Natural killer cell treated with Interleukin-12 subunit alpha and Interleukin-12 subunit beta and Interleukin-15 and Interleukin-18, amount 100 ng/mL, for 72 hours (primary cell): ENCODE measurements around the gene GRIP1. TPM values are rescaled to one million over a fixed set of nuclear protein-coding genes. Genes with fewer than 3 reads are reported as not detected.

Experiments
- ATAC-seq, 2 donors: fragments of 150-1000 bp; cut with Tn5 transposase in 1 of 2; sonication (Bioruptor Pico), chemical (Tn5 transposase) in 1 of 2; 2 replicates each; pipeline ENCODE4 v1.10.0; 2021
- DNase-seq: peaks from one replicate; pipeline ENCODE4 v3.0.0; 2022; ENCODE audit warnings: low spot score
- H3K27ac Mint-ChIP-seq, 2 donors: 1 replicate in 1 of 2; 2 replicates in 1 of 2; pipeline ENCODE4 v1.8.0; 2022; ENCODE audit warnings: mixed read lengths in 2 of 2, mild to moderate bottlenecking in 1 of 2, moderate library complexity in 1 of 2
- H3K27me3 Mint-ChIP-seq, 2 donors: 1 replicate in 1 of 2; 2 replicates in 1 of 2; pipeline ENCODE4 v1.8.0; 2022; ENCODE audit warnings: mixed read lengths in 2 of 2
- H3K36me3 Mint-ChIP-seq: one replicate; pipeline ENCODE4 v1.8.0; 2022; ENCODE audit warnings: mixed read lengths
- H3K4me1 Mint-ChIP-seq, 2 donors: 1 replicate in 1 of 2; 2 replicates in 1 of 2; pipeline ENCODE4 v1.8.0; 2022; ENCODE audit warnings: low read depth in 2 of 2, mixed read lengths in 2 of 2, mild to moderate bottlenecking in 1 of 2
- H3K4me3 Mint-ChIP-seq: one replicate; pipeline ENCODE4 v1.8.0; 2022; ENCODE audit warnings: mixed read lengths
- H3K9me3 Mint-ChIP-seq: 2 replicates; pipeline ENCODE4 v1.8.0; 2022; ENCODE audit warnings: mixed read lengths
- total RNA-seq, 2 donors: library from RNA; stranded (reverse); gene quantifications; one replicate each; pipeline ENCODE4 v1.2.3, GENCODE V29; 2022

Gene GRIP1
- total RNA-seq, 2 donors from 2014 or later: 3.2 TPM; not detected in 1

DNA sequence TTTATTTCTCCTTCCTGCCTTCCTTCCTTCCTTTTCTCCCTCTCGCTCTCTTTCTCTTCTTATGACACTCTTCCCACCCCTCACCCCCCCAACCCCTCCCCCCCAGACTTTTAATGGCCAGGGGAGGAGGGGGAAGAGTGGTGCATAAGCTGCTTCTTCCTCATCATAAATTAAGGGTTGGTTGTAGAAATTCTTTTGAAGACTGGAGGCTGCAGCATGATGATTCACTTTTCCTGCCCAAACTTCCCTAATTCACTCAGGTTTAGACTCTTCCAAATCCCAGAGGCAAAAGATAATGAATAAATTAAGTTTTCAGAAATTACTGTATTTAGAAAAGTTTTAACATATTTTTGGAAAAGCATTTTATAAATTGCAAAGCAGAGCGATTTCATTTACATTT lies 58.2 kb downstream of the GRIP1 start:
- Mint-ChIP-seq H3K9me3 (no peaks in the 10 kb centered on the region), H3K4me3 (no peak overlapping the region), H3K27ac (no peak overlapping the region), H3K27me3 (peaks cover 9 to 20% of the 10 kb centered on the region in 2 donors), H3K4me1 (no peaks in the 10 kb centered on the region), H3K36me3 (no peaks in the 10 kb centered on the region)
- ATAC-seq (no peak), DNase-seq (no peak)

DNA sequence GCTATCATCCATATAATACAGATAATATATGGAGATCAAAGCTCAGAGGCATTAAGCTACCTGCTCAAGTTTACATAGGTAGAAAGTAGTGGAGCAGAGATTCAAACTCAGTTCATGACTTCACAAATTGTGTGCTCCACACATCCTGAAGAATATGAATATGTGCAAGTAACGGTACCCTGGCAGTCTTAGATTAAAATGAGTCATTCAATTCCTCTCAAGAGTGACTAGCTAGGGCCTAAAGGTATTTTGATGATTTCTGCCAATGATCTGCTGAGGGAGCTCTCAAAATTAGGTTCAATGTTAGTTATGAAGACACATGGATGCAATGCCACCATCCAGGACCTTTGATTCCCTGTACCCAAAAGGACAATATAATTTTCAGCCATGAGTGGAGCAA lies 58.9 kb downstream of the GRIP1 start:
- DNase-seq (no peak), ATAC-seq (no peak)
- no peak overlapping the region for H3K4me3 Mint-ChIP-seq
- H3K4me1 Mint-ChIP-seq: no peaks in the 10 kb centered on the region
- no peaks in the 10 kb centered on the region for H3K9me3 Mint-ChIP-seq
- H3K27me3 Mint-ChIP-seq: peaks cover 9 to 21% of the 10 kb centered on the region in 2 donors
- H3K36me3 Mint-ChIP-seq: no peaks in the 10 kb centered on the region
- H3K27ac Mint-ChIP-seq: no peak overlapping the region

DNA sequence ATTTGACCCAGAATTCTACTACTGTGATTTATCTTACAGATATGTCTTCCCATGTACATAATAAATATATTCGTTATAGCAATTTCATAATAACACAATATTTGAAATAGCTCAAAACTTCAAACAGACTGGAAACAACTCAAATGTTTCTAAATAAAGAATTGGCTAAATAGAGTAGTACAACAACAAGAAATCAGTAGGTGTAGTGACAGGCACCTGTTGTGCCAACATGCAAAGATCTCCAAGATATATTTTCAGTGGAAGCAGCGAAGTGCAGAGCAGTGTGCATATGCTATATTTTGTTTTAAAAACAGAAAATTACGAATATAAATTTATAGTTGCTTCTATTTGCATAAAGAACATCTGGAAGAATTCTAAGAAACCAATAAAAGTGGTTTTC lies 60.9 kb downstream of the GRIP1 start:
- Mint-ChIP-seq H3K4me3 (no peak overlapping the region), H3K27me3 (peaks cover 17 to 33% of the 10 kb centered on the region in 2 donors), H3K4me1 (no peaks in the 10 kb centered on the region), H3K27ac (no peak overlapping the region), H3K9me3 (no peaks in the 10 kb centered on the region), H3K36me3 (no peaks in the 10 kb centered on the region)
- no peak for ATAC-seq
- no peak for DNase-seq

DNA sequence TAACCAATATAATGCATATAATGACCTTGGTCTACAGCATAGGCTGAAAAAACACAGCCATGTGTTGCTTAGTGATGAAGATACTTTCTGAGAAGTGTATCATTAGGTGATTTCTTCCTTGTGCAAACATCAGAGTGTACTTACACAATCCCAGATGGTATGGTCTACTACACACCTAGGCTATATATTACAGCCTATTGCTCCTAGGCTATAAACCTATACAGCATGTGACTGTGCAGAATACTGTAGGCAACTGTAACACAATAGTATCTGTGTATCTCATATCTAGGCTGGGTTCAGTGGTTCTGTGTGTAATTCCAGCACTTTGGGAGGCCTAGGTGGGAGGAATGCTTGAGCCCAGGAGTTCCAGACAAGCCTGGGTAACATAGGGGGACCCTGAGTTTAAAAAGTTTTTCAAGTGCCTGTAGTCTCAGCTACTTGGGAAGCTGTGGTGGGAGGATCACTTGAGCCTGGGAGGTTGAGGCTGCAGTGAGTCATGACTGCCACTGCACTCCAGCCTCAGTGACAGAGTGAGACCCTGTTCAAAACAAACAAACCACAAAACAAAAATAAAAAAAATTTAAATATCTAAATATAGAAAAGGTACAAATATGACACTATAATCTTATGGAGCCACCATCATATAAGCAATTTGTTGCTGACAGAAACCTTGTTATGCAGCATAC lies 66.6 kb downstream of the GRIP1 start:
- Mint-ChIP-seq H3K4me1 (no peaks in the 10 kb centered on the region), H3K36me3 (no peaks in the 10 kb centered on the region), H3K4me3 (no peak overlapping the region), H3K27ac (no peak overlapping the region), H3K9me3 (no peaks in the 10 kb centered on the region), H3K27me3 (peaks cover 15 to 35% of the 10 kb centered on the region in 2 donors)
- ATAC-seq (peak in 1 of 2 donors; percentile 17), DNase-seq (no peak)

DNA sequence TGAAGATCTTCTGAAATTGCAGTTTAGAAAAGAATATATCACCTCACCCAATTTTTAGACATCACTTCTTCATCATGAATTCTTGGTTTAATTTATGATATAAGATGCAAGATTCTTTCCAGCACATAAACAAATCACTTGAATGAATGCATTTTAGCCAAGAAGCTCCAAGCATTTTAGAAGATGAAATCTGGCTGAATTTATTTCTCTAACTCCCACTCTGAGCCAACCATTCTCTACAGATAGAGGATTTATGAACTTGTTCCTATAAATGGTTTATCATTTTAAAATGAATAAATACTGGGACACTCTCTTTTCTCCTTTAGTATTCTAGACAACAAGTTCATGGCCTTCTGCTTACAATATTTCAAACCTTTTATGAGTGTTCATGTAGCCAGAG lies 71.7 kb downstream of the GRIP1 start:
- Mint-ChIP-seq H3K4me1 (no peaks in the 10 kb centered on the region), H3K27ac (no peak overlapping the region), H3K9me3 (no peaks in the 10 kb centered on the region), H3K36me3 (no peaks in the 10 kb centered on the region), H3K4me3 (no peak overlapping the region), H3K27me3 (peaks cover 8 to 37% of the 10 kb centered on the region in 2 donors)
- no peak for DNase-seq
- no peak for ATAC-seq

DNA sequence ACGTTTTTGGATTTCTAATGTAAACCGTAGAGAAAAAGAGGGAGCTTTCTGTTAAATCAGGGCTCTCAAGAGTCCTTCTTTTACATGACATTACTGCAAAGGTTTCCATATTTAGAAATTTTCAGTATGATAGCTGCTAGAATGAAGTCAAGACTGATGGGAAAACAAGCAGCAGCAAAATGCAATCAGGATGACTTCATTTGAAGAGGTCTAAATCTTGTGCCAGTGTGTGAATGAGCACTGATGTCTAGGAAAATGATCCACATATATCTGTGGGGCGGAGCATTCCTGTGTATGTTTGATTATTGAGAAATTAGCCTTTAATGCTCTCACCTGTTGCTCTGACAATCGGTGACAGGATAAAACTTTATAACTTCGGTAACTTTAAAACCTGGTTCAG lies 73.6 kb downstream of the GRIP1 start:
- Mint-ChIP-seq H3K36me3 (no peaks in the 10 kb centered on the region), H3K9me3 (no peaks in the 10 kb centered on the region), H3K27me3 (peaks cover 8 to 29% of the 10 kb centered on the region in 2 donors), H3K27ac (no peak overlapping the region), H3K4me1 (no peaks in the 10 kb centered on the region), H3K4me3 (no peak overlapping the region)
- DNase-seq (no peak), ATAC-seq (no peak)

DNA sequence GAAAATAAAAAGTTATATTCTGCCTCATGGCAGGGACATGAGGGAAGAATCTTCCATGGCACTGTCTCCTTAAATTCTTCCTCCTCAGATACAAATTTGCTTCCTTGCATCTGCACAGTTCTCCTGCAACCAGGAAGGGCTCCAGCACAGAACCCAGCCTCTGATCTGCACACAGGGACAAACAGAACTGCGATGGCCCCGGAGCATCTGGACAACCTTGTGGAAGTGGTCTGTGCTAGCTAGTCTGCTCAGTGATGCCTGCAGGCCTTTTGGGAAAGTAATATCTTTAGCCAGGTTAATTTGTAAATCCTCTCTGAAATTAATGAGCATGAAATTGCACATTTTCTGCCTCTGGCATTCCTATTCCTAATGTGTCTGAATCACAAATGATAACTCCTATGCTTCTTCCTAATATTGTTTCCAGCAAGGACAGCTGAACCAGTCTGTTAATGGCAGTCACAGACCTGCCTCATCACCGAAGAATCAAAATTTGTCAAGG lies 74.8 kb downstream of the GRIP1 start:
- no peak overlapping the region for H3K27ac Mint-ChIP-seq
- peaks cover 6 to 21% of the 10 kb centered on the region in 2 donors for H3K27me3 Mint-ChIP-seq
- ATAC-seq: no peak
- no peaks in the 10 kb centered on the region for H3K36me3 Mint-ChIP-seq
- H3K4me1 Mint-ChIP-seq: no peaks in the 10 kb centered on the region
- DNase-seq: no peak
- H3K4me3 Mint-ChIP-seq: no peak overlapping the region
- no peaks in the 10 kb centered on the region for H3K9me3 Mint-ChIP-seq

DNA sequence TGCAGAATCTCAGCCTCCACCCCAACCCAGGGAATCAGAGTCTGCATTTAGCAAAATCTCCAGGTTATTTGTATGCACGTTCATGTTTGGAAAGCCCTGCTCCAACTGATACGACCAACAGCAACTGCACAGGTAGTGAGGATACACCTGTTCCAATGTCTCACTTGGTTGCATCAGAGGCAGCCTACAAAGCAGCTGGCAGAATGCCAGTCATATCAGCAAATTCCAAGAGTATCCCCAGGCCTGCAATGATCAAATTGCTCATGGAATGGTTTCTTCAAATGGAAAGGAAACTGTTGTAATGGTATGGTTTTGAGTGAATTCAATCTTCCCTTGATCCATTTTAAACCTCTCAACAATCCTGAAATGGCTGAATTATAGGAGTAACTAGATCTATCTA lies 75.4 kb downstream of the GRIP1 start:
- peaks cover 7 to 21% of the 10 kb centered on the region in 2 donors for H3K27me3 Mint-ChIP-seq
- ATAC-seq: no peak
- H3K36me3 Mint-ChIP-seq: no peaks in the 10 kb centered on the region
- no peak overlapping the region for H3K4me3 Mint-ChIP-seq
- no peak for DNase-seq
- H3K9me3 Mint-ChIP-seq: no peaks in the 10 kb centered on the region
- H3K4me1 Mint-ChIP-seq: no peaks in the 10 kb centered on the region
- no peak overlapping the region for H3K27ac Mint-ChIP-seq

DNA sequence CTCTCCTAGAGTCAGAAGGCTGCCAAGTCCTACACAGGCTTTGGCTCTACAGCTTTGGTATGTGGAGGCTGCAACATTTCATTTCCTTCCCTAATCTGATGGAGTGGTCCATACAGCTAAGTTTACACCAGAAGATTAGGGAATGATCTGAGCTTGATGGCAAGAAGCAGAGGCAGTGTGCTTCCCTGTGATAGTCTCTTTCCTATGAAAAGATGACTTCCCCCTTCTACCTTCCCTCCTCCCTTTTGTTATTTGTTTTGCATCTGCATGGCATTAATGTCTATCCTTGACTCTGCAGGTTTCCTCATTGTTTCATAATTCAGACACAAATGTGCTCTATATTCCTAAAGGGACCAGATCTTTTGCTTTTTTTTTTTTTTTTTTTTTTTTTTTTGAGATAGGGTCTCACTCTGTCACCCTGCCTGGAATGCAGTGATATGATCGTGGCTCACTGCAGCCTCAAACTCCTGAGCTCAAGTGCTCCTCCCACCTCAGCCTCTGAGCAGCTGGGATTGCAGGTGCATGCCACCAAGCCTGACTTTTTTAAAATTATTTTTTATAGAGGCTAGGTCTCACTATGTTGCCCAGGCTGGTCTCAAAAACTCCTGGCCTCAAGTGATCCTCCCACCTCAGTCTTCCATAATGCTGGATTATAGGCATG lies 76.3 kb downstream of the GRIP1 start:
- no peak for DNase-seq
- no peaks in the 10 kb centered on the region for H3K36me3 Mint-ChIP-seq
- no peak overlapping the region for H3K27ac Mint-ChIP-seq
- no peak overlapping the region for H3K4me3 Mint-ChIP-seq
- ATAC-seq: no peak
- no peaks in the 10 kb centered on the region for H3K9me3 Mint-ChIP-seq
- H3K27me3 Mint-ChIP-seq: peaks cover 9 to 21% of the 10 kb centered on the region in 2 donors
- H3K4me1 Mint-ChIP-seq: no peaks in the 10 kb centered on the region

DNA sequence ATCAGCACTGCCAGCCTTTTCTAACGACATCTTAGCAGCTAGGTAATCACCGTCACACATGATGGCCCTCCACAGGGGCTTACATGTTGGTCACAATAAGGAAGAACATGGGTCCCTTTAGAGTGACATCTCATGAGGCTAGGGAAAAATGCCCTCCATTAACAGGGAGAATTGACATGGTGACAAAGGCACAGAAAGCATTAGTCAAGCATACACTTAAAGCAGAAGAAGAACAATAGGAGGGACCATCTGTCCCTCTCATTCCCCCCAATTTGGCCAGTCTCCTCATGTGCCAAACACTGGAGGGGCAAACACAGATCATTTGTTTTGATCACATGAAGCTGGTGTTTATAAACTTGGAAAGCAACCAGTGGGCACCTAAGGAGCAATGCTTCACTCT lies 78.0 kb downstream of the GRIP1 start:
- Mint-ChIP-seq H3K27me3 (peaks cover 13 to 21% of the 10 kb centered on the region in 2 donors), H3K27ac (no peak overlapping the region), H3K4me3 (no peak overlapping the region), H3K4me1 (no peaks in the 10 kb centered on the region), H3K9me3 (no peaks in the 10 kb centered on the region), H3K36me3 (no peaks in the 10 kb centered on the region)
- no peak for DNase-seq
- ATAC-seq: no peak

DNA sequence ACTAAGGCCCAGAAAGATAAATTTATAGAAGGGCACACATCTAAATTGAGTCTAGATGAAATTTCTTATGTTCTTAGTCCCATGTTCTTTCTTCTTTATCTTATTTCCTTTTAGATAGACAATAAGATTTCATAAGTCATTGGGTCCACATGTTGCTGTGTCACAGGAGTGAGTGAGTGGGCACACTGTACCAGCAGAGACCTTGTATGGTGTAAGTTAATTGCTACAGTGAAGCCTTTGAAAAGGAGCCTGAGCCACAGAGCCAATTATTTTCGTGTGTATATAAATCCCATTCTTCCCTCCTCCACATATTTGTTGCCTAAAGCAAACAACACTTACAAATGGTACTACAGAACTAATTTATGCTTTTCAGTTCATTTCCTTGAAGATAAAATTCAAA lies 79.1 kb downstream of the GRIP1 start:
- Mint-ChIP-seq H3K9me3 (no peaks in the 10 kb centered on the region), H3K27ac (no peak overlapping the region), H3K36me3 (no peaks in the 10 kb centered on the region), H3K4me3 (no peak overlapping the region), H3K27me3 (peaks cover 13 to 26% of the 10 kb centered on the region in 2 donors), H3K4me1 (no peaks in the 10 kb centered on the region)
- ATAC-seq (no peak), DNase-seq (no peak)

DNA sequence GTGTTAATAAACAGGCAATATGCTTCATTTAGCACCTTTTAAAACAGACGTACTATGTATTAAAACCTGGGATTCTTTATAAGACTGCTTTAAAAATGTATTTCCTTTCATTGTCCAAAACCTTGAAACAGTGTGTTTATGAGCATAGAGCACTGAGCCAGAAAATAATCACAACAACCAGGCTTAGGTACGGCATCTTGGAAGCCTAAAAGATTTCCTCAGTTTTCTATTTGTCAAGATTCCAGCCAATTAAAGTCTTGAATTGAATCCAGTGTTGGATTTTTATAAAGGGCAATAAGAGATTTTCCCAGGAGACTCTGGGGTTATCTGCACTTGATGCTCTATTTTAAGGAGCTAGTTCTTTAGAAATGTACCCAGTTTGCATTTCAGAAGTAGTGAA lies 80.3 kb downstream of the GRIP1 start:
- no peaks in the 10 kb centered on the region for H3K36me3 Mint-ChIP-seq
- H3K4me1 Mint-ChIP-seq: no peaks in the 10 kb centered on the region
- no peaks in the 10 kb centered on the region for H3K9me3 Mint-ChIP-seq
- ATAC-seq: no peak
- no peak for DNase-seq
- H3K27me3 Mint-ChIP-seq: peaks cover 15 to 31% of the 10 kb centered on the region in 2 donors
- H3K4me3 Mint-ChIP-seq: no peak overlapping the region
- no peak overlapping the region for H3K27ac Mint-ChIP-seq

DNA sequence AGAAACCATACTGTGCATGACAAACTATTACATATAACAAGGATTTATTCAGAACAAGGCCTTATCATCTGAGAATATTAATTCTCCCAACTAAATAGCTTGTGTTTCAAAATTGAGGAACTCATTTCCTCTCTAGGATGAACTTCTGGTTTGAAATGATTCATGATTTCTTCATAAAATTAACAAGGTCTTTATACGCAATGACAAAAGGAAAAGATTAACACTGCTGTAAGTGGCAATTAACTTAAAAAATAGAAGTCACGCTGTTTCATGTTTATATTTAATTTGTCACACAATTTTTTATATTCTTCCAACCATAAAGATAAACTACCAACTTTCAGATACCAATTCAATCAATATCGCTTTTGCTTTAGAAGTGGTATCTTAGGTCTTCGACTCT lies 80.8 kb downstream of the GRIP1 start:
- H3K36me3 Mint-ChIP-seq: no peaks in the 10 kb centered on the region
- no peak overlapping the region for H3K4me3 Mint-ChIP-seq
- H3K27me3 Mint-ChIP-seq: peaks cover 15 to 31% of the 10 kb centered on the region in 2 donors
- no peak for ATAC-seq
- no peak for DNase-seq
- H3K4me1 Mint-ChIP-seq: no peaks in the 10 kb centered on the region
- H3K27ac Mint-ChIP-seq: no peak overlapping the region
- H3K9me3 Mint-ChIP-seq: no peaks in the 10 kb centered on the region

DNA sequence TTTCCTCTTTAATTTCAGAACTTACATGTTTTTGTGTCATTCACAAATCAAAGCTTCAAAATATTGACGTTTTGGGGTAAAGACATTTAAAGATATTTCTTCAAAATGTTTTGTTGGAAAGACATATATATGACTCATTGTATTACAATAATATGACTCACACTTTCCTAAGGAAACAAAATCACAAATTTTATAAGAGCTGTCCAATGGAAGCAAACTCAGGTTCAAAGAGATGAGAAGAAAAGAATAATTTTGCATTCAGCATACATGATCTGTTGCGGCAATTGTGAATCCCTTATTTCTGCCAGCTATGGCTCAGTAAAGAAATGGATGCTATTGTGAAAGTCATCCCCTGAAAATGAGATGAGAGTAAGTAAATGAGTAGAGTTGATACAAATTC lies 82.7 kb downstream of the GRIP1 start:
- Mint-ChIP-seq H3K4me1 (no peaks in the 10 kb centered on the region), H3K27me3 (peaks cover 15 to 22% of the 10 kb centered on the region in 2 donors), H3K36me3 (no peaks in the 10 kb centered on the region), H3K4me3 (no peak overlapping the region), H3K27ac (no peak overlapping the region), H3K9me3 (no peaks in the 10 kb centered on the region)
- no peak for ATAC-seq
- DNase-seq: no peak
